ENCODE measurements around the gene IRGC. TPM values are rescaled to one million over a fixed set of nuclear protein-coding genes. Genes with fewer than 3 reads are reported as not detected.

The IRGC gene
- total RNA-seq, 1 experiment from 2014 or later: not detected

GRCh38 chr19:43704002-43704705 is 11.7 kb upstream of the IRGC start:
- no peak for DNase-seq (ENCODE audit: low spot score)
- peaks cover 8% of the 10 kb centered on the region for H3K4me1 Mint-ChIP-seq
- H3K27me3 Mint-ChIP-seq (ENCODE audit: low read depth): peaks cover 16% of the 10 kb centered on the region
- ChIA-PET POLR2A (interaction anchor here (0.7 kb wide), 1 partner anchor 35 kb away, joined by 3 read pairs; no protein-coding TSS in a partner anchor), CTCF (interaction anchor here (0.9 to 2.5 kb wide), 3 partner anchors 20 to 41 kb away, joined by 3 to 7 read pairs (median 3); no protein-coding TSS in a partner anchor)
- TF ChIP-seq CREB1 (CRISPR knock-in tag; IDR thresholded peaks at IDR 0.05) (no peak), ZNF671 (CRISPR knock-in tag; IDR thresholded peaks at IDR 0.05) (no peak), STAT6 (CRISPR knock-in tag; conservative IDR thresholded peaks at IDR 0.05; ENCODE audit: low read depth) (no peak)
- TF ChIP-seq, protein P1, sequence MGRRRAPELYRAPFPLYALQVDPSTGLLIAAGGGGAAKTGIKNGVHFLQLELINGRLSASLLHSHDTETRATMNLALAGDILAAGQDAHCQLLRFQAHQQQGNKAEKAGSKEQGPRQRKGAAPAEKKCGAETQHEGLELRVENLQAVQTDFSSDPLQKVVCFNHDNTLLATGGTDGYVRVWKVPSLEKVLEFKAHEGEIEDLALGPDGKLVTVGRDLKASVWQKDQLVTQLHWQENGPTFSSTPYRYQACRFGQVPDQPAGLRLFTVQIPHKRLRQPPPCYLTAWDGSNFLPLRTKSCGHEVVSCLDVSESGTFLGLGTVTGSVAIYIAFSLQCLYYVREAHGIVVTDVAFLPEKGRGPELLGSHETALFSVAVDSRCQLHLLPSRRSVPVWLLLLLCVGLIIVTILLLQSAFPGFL (CRISPR knock-in tag; IDR thresholded peaks at IDR 0.05; ENCODE audit: borderline replicate concordance): no peak
- H3K36me3 Mint-ChIP-seq: peaks cover 6% of the 10 kb centered on the region
- peaks cover 6% of the 10 kb centered on the region for H3K9me3 Mint-ChIP-seq
- H3K27ac Mint-ChIP-seq: no peak overlapping the region
- H3K4me3 Mint-ChIP-seq: no peak overlapping the region
- no peak for ATAC-seq

DNA sequence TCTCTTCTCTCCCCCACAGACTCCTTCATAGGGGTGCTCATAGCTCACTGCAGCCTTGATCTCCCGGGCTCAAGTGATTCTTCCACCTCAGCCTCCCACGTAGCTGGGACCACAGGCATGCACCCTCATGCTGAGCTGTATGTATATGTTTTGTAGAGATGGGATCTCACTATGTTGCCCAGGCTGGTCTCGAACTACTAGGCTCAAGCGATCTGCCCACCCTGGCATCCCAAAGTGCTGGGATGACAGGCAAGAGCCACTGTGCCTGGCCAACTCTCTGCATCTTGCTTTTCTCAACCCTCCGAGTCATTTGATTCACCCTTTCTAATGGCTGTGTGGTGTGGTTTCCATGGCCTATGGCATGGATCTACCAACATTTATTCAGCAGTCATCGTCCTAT is 10.1 kb upstream of the IRGC start:
- peaks cover 8% of the 10 kb centered on the region for H3K9me3 Mint-ChIP-seq
- CTCF ChIA-PET: interaction anchor here (0.7 kb wide), 1 partner anchor 102 kb away, joined by 3 read pairs; no protein-coding TSS in a partner anchor
- no peak overlapping the region for H3K4me3 Mint-ChIP-seq
- H3K4me1 Mint-ChIP-seq: peaks cover 8% of the 10 kb centered on the region
- no peak for TF ChIP-seq ZNF512 (CRISPR knock-in tag; IDR thresholded peaks at IDR 0.05; ENCODE audit: borderline replicate concordance)
- TF ChIP-seq OVOL2 (CRISPR knock-in tag; IDR thresholded peaks at IDR 0.05; ENCODE audit: borderline replicate concordance): no peak
- no peak for TF ChIP-seq ZNF138 (CRISPR knock-in tag; conservative IDR thresholded peaks at IDR 0.05)
- 0 out of 2 replicates have a peak, but pooled peaks have one; percentile 63 for TF ChIP-seq ZNF121 (CRISPR knock-in tag; IDR thresholded peaks at IDR 0.05)
- H3K36me3 Mint-ChIP-seq: peaks cover 6% of the 10 kb centered on the region
- H3K27ac Mint-ChIP-seq: no peak overlapping the region
- peaks cover 7% of the 10 kb centered on the region for H3K27me3 Mint-ChIP-seq (ENCODE audit: low read depth)
- POLR2A ChIA-PET: no interaction called here
- no peak for DNase-seq (ENCODE audit: low spot score)
- ATAC-seq: no peak

DNA sequence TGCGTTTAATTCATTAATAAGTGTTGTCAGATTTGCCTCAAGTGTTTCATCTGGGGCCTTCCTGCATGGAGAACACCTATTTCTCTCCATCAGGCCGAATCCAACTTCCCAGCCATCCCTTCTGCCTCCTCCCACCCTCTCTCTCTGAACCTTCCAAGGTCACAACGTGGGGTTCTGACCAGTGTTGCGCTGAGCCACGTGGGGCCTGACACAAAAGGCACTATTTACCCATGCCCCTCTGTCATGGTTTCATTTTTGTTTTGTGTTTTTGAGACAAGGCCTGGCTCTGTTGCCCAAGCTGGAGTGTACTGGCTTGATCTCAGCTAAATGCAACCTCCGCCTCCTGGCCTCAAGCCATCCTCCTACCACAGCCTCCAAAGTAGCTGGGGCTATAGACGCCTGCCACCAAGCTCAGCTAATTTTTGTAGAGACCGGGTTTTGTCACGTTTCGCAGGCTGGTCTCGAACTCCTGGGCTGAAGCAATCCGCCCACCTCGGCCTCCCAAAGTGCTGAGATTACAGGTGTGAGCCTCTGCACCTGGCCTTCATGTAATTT is 8.6 kb upstream of the IRGC start:
- DNase-seq (ENCODE audit: low spot score): no peak
- Mint-ChIP-seq H3K27ac (no peak overlapping the region), H3K27me3 (ENCODE audit: low read depth) (peaks cover 7% of the 10 kb centered on the region), H3K9me3 (peaks cover 8% of the 10 kb centered on the region), H3K4me3 (no peak overlapping the region), H3K4me1 (peaks cover 8% of the 10 kb centered on the region), H3K36me3 (peaks cover 6% of the 10 kb centered on the region)
- ChIA-PET CTCF (no interaction called here), POLR2A (no interaction called here)
- ATAC-seq: no peak
- TF ChIP-seq, protein P2, sequence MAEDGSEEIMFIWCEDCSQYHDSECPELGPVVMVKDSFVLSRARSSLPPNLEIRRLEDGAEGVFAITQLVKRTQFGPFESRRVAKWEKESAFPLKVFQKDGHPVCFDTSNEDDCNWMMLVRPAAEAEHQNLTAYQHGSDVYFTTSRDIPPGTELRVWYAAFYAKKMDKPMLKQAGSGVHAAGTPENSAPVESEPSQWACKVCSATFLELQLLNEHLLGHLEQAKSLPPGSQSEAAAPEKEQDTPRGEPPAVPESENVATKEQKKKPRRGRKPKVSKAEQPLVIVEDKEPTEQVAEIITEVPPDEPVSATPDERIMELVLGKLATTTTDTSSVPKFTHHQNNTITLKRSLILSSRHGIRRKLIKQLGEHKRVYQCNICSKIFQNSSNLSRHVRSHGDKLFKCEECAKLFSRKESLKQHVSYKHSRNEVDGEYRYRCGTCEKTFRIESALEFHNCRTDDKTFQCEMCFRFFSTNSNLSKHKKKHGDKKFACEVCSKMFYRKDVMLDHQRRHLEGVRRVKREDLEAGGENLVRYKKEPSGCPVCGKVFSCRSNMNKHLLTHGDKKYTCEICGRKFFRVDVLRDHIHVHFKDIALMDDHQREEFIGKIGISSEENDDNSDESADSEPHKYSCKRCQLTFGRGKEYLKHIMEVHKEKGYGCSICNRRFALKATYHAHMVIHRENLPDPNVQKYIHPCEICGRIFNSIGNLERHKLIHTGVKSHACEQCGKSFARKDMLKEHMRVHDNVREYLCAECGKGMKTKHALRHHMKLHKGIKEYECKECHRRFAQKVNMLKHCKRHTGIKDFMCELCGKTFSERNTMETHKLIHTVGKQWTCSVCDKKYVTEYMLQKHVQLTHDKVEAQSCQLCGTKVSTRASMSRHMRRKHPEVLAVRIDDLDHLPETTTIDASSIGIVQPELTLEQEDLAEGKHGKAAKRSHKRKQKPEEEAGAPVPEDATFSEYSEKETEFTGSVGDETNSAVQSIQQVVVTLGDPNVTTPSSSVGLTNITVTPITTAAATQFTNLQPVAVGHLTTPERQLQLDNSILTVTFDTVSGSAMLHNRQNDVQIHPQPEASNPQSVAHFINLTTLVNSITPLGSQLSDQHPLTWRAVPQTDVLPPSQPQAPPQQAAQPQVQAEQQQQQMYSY (CRISPR knock-in tag; IDR thresholded peaks at IDR 0.05): no peak
- TF ChIP-seq GABPB1 (CRISPR knock-in tag; IDR thresholded peaks at IDR 0.05) (no peak), ZNF671 (CRISPR knock-in tag; IDR thresholded peaks at IDR 0.05) (no peak), HMGXB4 (CRISPR knock-in tag; IDR thresholded peaks at IDR 0.05) (no peak), ATF6 (CRISPR knock-in tag; IDR thresholded peaks at IDR 0.05) (no peak)
